Activated CD4-positive, CD25-positive, alpha-beta regulatory T cell treated with anti-CD3 and anti-CD28 coated beads, Interleukin-2, amount 50 U/mL, for 72 hours (primary cell): ENCODE measurements around the gene RAPGEF3.
A peak's percentile ranks its signal among the peaks of the same experiment; 100 is the strongest.

ENCODE experiments used
- DNase-seq: peaks from one replicate; pipeline ENCODE4 v3.0.0; 2021

The RAPGEF3 gene

GRCh38 chr12:47717443-47718193 lies 41.1 kb downstream of the RAPGEF3 start:
- DNase-seq: no peak

- DNase-seq: no peak
These were observed 41.6 kb downstream of the RAPGEF3 start for GRCh38 chr12:47717046-47717442.

DNA sequence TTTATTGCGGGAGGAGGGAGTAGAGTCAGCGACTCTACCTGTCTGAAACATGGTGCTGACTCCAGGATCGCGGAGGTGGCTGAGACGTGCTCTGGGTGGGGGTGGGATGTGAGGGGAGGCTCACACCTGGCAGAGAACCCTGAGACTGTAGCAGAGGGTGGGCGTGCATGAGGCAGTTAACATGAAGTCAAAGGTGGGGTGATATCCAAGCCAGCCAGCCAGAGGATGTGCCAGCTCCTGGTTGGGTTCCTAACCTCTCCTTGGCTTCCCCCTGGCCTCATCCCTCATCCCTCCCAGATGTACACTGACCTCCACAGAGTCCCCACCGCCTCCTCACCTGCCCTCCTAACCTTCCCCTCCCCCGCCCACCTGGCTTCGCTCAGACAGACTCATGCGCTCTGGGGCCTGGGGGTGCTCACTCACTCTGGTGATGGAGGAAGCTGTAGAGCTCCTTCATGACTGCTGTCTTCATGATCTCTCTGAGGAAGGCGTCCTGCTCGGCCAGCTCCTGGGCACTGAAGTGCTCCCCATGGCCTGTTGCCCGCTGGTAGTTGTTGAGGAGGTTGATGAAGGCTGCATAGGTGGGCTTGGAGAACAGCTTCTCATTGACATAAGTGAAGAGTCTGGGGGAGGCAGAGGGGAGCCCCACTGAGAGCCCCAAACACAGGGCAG lies 42.7 kb downstream of the RAPGEF3 start:
- DNase-seq: no peak

GRCh38 chr12:47715393-47715876 lies 43.2 kb downstream of the RAPGEF3 start:
- DNase-seq: peak; percentile 72

DNA sequence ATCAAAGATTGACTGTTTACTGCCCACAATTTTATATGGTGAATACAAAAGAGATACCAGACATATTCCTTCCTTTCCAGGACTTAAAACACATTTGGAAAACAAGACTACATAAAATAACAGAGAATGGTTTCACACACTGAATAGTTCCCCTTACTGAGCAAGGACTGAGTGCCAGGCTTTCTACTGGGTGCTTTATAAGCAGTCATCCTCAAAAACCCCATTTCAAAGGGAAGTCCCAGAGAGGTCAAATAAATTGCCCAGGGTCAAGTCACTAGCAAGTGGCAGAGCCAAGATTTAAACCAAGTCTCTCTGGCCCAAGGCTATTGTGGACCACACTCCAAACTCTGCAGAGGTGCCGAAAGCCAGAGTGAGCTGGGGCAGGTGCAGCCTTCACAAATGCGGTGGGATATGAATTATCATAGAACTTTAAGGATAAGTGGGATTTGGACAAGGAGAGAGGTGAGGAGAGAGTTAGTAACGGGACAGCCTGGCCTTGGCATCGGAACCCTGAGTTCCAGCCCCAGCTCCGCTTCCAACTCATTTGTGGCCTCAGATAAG lies 43.8 kb downstream of the RAPGEF3 start:
- DNase-seq: no peak

DNA sequence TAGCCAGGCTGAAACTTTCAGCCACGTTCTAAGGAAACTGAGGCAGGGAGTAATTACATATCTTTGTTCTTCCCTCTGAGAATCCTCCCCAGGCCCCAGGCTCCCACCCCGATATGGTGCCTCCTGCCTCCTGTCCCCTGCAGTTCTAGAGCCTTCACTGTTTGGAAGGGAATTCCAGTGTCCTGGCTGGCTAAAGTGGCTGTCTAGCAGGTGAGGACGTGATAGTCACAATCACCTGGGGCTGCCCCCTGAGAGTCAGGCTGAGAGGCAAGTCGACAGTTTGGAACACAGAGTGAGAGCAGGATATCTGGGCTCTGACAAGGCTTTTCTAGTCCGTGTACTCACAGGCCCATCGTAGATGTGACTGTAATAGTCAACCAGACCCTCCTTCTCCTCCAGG lies 46.5 kb downstream of the RAPGEF3 start:
- no peak for DNase-seq

- DNase-seq: no peak
These were observed 47.2 kb downstream of the RAPGEF3 start for GRCh38 chr12:47711448-47711847.

GRCh38 chr12:47710278-47710677 lies 48.4 kb downstream of the RAPGEF3 start:
- no peak for DNase-seq

DNA sequence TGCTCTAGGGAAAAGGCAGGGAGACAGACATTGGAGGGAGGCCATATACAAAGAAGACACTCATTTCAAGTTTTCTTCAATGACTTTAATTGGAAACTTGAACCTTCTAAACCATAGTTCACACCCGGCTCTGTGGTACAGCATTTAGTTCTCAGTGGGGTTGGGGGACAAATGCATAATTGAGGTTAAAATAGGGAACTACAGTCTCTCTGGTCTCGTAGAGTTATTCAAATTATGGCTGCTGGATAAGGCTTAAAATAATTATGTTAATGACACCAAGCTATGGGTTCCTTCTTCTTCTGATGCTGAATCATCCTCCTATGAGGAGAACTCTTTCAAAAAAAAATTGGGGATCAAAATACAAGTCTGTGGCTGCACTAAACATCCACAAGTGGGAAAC lies 49.0 kb downstream of the RAPGEF3 start:
- DNase-seq: no peak

GRCh38 chr12:47709237-47709636 lies 49.4 kb downstream of the RAPGEF3 start:
- DNase-seq: no peak

GRCh38 chr12:47707905-47708543 lies 50.7 kb downstream of the RAPGEF3 start:
- DNase-seq: no peak

DNA sequence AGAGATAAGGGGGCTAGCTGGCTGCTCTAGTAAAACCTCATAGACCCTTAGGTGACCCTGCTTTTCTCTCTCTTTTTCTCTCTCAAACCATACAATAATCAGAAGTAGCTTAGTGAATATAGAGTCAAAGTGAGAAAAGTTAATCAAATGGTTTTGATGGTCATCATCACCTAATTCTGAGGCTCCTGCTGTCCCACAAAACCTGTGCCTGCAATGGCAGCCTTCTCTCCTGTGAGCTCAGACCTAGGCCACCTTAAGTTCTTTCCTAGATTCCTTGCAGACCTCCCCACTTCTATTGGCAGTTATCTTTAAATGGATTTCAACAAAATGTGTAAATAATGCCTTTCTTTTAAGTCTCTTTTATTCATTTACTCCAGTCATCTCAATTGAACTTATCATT lies 51.3 kb downstream of the RAPGEF3 start:
- no peak for DNase-seq

DNA sequence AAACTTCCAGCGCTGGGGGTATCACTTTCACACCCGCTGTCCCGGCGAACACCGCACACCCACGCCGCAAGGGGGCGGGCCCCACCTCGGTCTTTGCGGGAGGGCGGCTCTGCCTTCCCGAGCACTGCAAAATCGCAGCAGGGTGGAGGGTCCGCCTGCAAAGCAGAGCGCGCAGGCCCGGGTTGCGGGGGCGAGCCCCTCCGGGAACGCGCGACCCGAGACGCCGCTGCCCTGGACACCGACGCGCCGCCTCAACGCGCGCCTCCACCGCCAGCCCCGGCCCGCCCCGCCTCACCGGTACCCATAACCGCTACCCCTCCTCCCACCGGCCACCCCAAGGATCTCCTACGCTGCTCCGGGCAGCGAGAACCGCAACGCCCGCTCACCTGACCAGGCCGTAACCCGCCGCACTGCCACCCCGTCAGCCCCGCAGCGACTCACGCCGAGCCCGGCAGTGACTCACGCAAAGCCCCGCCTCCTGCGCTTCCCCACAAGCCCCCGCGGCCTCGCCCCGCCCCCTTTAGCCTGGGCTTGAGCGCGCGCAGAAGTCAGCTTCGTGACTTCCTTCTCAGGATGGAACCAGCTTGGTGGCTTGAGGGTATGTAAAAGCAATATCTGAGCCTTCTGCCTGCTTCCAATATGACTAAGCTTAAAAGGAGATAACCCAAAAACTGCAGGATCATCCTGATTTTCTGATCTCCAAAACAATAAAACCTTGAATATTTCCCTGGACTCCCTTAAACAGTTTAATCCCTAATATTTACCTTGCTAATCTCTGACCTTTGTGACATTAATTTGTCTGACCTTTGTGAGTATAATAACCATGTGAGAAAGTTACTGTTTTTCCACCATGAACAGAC lies 52.9 kb downstream of the RAPGEF3 start, which contains the start of gene RPAP3:
TSS of gene RPAP3 (minus strand) at position 465 of the 860 bp plus-strand sequence. CDS start 3,190 bp downstream, outside the sequence.
- DNase-seq: peak; percentile 99

DNA sequence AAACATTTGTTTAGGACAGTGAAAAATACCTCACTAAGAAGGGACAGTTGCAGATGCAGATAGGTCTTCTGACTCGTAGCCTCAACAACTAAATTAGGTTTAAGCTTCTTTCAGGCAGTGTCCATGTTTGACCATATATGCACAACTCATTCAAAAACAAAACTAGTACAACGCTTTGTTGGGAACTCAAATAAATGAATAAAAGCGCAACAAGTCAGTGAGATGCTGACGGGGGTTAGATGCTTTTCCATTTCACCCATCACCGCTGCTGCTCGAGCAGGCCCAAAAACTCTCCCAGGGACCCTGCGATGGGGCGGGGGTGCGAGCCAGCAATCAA lies 53.5 kb downstream of the RAPGEF3 start:
- DNase-seq: no peak

GRCh38 chr12:47704719-47705118 lies 54.0 kb downstream of the RAPGEF3 start:
- no peak for DNase-seq

GRCh38 chr12:47700263-47700662 lies 58.4 kb downstream of the RAPGEF3 start:
- no peak for DNase-seq

DNA sequence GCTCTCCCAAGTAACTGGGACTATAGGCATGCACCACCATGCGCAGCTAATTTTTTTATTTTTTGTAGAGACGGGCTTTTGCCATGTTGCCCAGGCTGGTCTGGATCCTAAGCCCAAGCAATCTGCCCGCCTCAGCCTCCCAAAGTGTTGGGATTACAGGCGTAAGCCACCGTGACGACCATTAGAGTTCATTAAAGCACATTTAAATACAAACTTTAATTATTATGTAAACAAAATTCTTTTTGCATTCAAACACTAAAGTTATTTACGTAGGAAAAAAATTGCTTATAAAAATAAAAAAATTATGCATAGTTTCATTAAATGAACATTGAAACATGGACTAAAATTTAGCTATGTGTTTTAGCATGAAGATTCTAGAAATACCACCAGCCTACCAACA lies 60.0 kb downstream of the RAPGEF3 start:
- DNase-seq: no peak

DNA sequence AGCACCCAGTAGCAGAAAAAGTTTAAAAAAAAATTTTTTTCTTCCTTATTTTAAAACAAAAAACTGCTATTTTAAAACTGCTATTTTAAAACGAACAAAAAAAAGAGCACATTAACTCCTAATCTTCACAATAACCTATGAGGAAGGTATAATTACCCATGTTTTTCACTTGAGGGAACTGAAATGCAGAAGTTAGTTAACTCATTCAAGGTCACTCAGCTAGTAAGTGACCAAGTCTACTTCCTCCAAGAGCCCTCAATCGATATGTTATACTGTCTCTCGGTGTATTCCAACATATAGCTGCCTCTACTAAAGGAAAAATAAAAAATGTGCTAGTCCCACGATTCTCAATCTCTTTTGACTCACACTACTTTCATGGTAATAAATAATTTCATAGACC lies 60.6 kb downstream of the RAPGEF3 start:
- no peak for DNase-seq

GRCh38 chr12:47689215-47689614 lies 69.5 kb downstream of the RAPGEF3 start:
- DNase-seq: no peak

DNA sequence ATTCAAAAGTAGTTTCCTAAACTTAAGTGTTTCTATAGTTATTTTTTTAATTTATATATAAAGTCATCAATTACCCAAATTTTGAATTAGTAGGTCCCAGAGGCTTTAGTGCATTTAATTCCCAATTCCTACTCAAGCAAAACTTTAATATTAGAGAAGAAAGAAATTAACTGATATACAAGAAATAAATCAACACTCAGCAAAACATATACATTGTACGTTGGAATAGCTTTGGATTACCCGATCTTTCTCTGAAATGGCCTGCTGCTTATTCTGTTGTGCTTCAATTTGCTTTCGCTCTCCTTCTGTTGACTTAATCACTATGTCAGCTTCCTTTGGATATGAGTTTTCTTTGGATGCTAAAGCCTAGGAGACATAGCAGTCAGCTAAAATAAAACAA lies 71.0 kb downstream of the RAPGEF3 start:
- DNase-seq: no peak

DNA sequence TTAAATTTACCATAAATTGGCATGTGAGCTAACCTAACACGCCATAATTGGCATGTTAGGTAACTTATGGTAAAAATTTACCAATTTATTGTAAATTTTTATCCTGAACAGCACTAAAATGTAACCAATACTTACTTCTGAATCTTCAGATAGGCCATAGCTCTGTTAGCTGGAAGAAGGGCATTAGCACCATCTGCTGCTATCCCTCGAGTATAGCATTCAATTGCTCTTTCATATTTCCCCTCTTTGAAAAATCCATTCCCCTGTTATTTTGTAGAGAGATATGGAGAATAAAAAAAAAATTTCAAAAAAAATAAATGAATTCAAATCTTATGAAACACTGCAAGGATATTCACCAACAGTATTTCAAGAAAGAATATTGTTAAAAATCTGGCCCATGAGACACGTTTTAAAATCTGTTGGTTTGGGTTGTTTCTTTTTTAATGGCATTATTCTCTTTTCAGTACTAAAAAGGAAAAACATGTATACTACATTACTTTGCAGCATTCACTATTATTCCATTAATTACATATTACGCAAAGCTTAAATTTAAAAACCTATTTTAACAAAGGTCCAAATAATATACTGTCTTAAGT lies 71.9 kb downstream of the RAPGEF3 start:
- DNase-seq: no peak
